ENCODE results near the gene FJX1.
"Not testable (repeated sequence)": the region's sequence is repeated elsewhere in the genome, so short reads cannot be mapped to it uniquely, and the experiment has no call there.

The FJX1 gene

DNA sequence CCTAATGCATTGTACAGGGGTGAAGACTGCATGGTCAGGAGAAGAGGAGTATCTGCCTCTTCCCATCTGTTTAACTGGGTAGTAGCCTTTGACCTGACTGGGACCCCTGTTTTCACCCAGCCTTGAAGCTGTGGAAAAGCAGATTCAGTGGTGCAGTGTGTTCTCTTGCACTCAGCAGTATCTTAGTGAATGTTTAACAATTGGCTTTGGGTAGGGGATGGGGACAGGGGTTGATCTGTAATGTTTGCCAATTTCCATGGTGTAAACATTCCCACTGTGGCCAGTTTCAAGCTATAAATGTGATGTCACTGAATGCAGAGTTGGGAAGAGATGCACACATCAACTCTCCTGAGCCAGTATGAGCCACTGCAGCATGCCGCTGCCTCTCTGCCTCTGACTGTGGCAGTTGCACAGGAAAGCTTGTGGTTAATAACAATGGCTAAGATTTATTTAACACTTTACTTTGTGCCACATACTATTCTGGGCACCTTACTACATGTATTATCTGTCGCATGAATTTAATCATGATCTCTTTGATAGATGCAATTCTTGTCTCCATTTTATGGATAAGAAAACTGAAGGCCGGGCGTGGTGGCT, 15.7 kb downstream of the FJX1 start:
- no peak for DNase-seq (ENCODE audit: low spot score)

DNA sequence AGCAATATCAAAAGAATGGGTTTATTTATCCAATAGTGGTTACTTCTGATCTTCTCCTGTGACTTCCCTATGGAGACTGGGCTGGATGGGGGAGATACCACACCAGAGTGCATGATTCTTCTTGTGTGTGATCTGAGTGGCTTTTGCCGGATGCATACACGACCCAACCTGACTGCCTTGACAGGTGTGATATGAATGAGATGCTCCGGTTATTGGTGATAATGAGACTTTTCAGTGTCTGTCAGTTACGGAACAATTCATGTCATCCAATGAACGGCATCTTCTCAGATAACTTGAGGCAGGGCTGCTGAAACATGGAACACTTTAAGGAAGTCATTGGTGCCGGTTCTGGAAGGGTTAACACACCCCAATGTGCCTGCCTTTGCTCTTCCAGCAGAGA, 17.7 kb downstream of the FJX1 start:
- no peak for DNase-seq (ENCODE audit: low spot score)

DNA sequence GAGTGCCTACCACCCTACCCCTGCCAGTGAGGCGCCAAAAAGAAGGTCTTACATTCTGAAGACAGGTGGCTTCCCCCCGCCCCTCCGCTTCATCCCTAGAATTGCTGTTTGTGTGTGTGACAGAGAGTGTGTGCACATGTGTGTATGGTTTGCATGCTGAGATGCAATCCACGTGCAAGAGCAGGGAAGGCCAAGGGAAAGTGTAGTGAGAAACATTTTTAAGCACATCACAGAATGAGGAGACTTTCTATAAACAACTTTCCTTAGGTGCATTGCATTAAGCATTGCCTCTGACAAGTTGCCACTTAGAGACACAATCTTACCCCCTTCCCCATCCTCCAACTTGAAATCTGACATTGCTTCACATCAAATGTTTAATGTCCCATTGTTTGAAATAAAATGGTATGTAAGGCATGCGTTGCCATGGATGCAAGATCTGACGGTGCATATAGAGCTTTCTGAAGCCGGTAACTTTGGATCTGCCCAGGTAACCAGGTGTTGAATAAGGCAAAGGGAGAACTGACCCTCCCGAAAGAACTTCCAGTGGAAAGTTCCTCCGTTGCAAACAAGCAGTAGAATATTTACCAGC, 21.4 kb downstream of the FJX1 start:
- no peak for DNase-seq (ENCODE audit: low spot score)

DNA sequence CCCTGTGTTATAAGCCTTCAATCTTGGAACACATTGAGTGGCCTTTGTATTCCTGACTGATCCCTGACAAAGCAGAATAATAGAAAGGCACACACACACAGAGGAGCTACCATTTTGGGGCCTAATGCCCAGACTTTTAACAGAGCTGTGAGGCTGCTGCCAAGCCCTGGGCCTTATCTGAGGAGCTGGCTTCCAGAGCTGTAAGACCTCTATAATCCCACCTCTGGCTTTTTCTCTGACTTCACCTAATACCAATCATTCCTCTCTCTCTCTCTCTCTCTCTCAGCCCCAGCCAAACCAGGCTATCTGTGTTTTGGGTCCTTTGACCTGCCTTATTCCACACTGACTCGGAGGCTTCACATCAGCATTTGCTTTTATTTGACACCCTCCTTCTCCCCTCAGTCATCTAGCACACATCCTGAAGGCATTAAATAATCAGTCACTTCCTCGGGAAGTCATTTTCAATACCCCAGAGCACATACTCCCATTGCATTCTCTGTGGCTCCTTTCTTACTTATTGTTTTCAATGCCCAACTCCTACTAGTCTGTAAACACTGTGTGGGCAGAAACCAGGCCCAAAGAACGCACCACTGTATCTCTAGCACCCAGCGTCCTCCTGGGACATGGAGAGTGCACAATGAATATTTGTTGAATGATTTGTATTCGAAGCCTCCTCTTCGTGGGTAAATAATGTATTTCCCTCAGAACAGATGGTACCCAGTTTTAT, 23.1 kb downstream of the FJX1 start:
- peak; percentile 77 for DNase-seq (ENCODE audit: low spot score)

DNA sequence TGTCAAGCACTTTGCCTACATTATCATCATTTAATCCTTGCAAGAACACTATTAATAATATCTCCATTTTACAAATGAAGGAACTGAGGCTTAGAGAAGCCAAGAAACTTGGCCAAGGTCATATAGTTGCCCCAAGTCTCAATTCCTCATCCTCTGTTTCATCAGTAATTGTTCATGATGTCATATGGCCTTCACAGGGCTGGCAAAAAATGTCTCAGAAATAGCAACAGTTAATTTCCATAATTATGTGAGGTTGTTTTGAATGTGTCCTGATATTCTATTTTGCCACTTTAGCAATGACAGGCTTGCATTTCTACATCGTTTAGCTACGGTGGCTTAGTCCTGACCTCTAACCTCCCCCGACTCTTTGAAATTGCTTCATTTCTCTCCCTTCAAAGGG, 23.7 kb downstream of the FJX1 start:
- DNase-seq (ENCODE audit: low spot score) = no peak

DNA sequence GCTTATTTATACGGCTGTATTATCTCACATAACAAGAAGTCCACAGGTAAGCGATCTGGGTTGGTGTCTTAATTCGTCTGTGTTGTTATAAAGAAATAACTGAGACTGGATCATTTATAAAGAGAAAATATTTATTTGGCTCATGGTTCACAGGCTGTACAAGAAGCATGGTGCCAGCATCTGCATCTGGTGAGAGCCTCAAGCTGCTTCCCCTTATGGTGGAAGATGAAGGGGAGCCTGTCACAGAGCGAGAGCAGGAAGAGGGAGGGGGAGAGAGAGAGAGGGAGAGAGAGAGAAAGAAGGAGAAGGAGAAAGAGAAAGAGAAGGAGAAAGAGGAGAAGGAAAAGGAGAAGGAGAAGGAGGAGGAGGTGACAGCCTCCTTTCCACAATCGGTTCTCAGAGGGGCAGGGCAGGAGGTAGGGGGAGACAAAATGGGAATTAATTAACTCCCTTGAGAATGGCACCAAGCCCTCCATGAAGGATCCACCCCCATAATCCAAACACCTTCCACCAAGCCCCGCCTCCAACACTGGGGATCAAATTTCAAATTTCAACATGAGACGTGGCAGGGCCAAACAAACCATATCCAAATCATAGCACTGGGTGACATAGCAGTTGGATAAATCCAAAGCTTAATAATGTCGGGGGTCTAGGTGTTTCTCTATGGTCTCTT, 29.3 kb downstream of the FJX1 start:
- no peak for DNase-seq (ENCODE audit: low spot score)

DNA sequence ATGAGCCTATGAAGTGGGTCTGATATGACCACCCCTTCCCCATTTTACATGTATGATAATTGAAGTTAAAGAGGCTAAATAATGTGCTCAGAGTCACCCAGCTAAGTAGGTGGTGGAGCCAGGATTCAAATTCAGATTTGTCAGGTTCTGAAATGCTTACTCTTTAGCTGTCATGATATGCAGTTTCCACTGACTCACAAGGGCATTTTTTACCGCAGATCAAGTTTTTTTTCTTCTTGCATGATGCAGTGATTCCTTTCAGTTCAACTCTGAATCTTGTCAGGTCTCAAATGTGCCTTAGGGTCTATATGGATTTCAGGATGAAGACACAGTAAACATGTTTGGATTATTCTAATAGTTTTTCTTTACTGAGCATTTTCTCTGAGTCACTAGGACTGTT, 31.7 kb downstream of the FJX1 start:
- DNase-seq (ENCODE audit: low spot score) = no peak

DNA sequence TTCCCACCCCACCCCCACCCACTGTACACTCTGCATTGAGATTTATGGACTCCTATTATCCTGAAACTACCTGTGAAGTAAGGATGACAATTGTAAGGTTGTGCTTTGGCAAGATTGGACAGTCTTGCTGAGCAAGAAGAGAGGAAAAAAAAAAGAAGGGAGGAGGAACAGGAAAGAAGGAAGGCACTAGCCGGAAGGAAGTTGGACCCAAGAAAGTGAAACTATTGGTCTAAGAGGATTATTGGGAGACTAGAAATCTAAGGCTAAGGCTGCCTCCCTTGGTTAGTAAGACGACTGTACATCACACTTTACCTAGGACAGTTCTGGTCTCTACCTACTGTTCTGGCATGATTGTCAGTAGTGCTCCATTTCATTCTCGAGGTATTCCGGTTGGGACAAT, 32.2 kb downstream of the FJX1 start:
- DNase-seq (ENCODE audit: low spot score) = no peak

DNA sequence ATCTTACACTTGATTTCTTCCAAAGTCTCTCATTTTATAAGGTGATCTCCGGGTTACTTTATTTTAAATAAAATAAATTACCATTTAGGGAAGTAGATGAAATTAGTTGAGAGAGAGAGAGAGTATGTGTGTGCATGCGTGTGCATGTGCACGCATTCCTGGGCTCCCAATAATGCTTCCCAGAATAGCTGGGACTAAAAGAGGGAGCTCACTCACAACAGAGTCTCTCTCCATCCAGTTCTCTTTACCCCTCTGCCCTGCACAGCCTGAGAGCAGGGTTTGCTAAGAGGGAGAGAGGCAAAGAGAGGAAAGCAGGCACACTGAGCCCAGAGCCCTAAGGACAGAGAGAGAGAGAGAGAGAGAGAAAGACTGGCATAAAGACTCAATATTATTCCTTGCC, 33.0 kb downstream of the FJX1 start:
- DNase-seq (ENCODE audit: low spot score) = no peak

DNA sequence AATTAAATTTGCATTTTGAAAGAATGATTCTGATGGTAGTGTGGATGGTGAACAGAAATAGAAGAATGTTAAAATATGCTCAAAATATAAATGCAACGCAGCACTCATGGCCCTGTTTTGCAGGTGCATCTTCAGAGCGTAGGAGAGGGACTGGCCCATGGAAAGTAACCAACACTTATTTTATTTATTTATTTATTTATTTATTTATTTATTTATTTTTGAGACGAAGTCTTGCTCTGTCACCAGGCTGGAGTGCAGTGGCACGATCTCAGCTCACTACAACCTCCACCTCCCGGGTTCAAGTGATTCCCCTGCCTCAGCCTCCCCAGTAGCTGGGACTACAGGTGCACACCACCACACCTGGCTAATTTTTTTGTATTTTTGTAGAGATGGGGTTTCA, 34.5 kb downstream of the FJX1 start:
- DNase-seq (ENCODE audit: low spot score) = not testable (repeated sequence)

DNA sequence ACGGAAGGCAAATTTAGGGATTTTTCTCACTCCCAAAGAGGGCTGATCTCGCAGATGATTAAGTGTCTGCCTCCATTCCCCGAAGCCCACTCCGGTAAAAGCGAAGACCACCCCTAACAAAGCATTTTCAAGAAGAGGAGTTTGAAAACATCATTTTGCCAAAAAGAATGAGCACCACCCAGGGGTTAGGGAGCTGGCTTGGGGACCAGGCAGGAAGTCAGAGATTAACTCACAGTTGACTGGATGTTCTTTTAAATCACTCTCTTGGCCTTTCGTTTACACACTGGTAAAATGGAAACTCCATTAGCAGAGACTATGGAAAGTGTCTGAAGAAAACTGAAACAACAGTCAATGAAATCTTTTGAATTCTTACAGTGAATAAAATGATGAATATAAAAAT, 36.5 kb downstream of the FJX1 start:
- no peak for DNase-seq (ENCODE audit: low spot score)

DNA sequence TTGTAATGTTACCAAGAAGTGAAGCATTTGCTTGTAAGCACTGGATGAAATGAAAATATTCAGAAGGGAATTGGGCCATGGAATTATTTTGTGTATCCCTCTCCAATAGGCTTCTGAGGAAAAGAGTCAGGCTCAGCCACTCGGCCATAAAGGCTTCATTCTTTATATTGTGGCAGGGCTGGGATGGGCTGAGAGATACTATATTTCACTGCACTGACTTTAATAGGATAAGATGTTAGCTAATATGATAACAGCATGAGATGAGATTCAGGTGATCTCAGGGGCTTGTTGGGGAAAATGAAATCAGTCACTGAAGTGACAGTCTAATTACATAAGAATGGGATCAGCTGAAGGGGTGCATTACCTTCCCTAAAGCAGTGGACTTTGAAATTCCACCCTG, 37.0 kb downstream of the FJX1 start:
- no peak for DNase-seq (ENCODE audit: low spot score)

DNA sequence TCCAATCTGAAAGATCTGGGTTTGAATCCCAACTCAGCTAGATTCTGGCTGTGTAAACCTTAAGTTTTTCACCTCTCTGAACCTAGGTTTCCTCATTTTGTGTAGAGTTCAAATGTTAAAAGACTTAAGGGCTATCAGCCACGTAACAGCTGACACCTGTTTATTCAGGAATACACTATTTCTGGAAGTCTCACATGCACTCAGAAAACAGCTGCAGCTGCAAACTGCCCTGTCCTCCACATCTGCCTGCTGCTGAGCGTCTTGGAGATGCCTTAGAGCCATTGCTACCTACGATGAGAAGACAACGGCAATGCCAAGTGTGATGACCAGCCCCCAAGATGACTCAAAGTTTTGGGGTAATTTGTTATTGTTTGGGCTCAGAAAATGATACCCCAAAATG, 37.6 kb downstream of the FJX1 start:
- DNase-seq (ENCODE audit: low spot score) = no peak

DNA sequence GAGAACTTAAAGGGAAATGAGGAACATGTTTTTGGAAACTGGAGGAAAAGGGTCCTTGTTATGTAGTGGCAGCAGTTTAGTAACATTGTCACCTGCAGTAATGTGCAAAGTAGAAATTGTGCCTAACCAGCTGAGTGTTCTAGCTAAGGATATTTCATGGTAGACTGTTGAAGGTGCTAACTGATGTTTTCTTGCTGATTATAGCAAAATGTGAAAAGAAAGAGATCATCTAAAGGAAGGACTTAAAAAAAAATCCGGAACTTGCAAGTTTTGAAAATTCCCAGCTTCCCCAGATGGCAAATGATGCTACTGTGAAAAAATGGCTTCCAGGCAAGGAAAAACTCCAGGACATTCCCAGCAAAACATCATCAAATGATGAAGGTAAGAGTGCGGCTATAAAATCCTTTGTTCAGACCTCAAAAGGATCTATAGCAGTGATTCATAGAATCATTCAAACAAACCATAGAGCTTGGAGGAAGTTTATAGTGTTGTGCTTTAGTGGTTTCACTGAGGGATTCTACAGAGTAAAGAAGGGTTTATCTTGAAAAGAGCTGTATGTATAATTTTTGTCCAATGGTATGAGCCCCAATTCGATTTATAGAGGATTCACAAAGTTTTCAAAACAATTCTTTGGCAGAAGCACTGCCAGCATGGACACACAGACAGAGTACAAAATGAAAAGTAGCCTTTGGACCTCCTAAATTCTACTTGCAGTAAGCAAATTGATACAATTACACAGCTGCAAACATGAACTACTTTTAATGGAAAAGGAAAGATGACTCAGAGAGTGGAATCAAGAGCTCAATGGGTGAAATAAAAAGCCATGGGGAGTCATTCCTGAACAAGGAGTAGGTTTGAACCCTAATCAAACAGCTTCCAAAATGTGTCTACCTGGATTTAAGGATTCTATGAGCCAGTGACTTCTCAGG, 40.0 kb downstream of the FJX1 start:
- DNase-seq (ENCODE audit: low spot score) = no peak

DNA sequence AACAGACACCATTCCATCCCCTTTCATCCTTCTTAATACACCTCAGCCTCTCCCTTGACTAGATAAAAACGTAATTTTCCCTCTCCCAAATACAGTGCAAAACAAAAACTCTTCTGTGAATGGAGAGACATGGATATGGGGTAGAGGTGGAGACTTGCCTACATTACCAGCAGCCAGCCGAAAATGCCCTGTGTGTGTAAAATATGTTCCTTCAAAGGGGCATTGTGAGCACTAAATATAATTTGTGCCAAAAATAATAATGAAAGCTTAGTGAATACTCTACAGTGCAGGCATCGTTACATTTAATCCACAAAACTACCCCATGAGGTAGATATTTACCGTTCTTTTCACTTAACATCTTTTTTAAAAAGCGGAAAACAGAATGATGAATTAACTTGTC, 43.3 kb downstream of the FJX1 start:
- DNase-seq (ENCODE audit: low spot score) = no peak

DNA sequence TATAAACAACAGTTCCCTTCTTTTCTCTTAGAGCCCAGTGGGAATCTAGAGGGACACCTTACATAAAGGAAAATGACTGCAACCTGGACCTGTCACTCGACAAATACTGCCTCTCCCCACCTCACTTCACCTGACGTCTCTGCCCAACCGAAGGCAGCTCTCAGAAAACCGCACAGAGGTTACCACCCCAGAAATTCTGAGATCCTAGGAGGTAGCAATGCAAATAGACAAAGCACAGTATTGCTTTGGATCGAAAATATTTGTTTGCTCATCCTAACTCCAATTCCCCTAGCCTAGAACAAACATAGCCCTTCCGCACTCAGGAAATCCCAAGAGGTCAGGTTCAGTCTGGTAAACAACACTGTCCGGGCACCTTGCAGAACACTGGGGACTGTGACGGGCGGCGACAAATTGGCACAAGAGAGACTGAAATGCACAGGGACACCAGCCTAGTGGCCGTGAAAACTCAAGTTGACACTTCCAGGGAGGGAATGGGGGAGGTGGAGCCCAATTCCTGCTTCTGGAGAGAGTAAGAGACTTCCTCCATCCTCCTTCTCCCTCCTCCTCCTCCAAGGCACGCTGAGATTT, 43.9 kb downstream of the FJX1 start:
- DNase-seq (ENCODE audit: low spot score) = no peak

DNA sequence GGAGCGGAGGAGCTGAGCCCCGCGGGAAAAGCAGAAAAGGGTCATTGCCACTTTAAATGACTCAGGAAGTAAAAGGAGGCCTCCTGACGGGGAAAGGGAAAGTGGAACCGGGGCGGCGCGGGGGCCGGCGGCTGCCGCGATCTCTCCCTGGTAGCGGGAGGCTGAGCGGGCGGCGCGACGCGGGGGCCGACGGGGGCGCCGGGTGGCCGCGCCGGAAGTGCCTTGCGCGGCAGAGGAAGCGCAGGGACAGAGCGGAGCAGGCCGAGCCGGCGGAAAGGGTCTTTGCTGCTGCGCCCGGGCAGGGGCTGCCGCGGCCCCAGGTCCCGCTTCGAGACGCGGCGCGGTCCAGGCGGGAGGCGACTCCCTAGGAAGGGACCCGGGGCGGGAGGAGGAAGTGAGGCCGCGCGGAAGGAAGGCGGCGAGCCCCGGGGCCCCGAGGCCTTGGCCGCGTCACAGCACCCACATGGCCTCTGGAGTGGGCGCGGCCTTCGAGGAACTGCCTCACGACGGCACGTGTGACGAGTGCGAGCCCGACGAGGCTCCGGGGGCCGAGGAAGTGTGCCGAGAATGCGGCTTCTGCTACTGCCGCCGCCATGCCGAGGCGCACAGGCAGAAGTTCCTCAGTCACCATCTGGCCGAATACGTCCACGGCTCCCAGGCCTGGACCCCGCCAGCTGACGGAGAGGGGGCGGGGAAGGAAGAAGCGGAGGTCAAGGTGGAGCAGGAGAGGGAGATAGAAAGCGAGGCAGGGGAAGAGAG, 44.6 kb downstream of the FJX1 start, which contains the start of gene TRIM44:
TSS of gene TRIM44 (plus strand) at position 127 of the 759 bp plus-strand sequence. CDS start at position 464, 337 bp downstream.
- peak; percentile 62 for DNase-seq (ENCODE audit: low spot score)

DNA sequence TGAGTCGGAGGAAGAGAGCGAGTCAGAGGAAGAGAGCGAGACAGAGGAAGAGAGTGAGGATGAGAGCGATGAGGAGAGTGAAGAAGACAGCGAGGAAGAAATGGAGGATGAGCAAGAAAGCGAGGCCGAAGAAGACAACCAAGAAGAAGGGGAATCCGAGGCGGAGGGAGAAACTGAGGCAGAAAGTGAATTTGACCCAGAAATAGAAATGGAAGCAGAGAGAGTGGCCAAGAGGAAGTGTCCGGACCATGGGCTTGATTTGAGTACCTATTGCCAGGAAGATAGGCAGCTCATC, 45.1 kb downstream of the FJX1 start:
- DNase-seq (ENCODE audit: low spot score) = no peak

DNA sequence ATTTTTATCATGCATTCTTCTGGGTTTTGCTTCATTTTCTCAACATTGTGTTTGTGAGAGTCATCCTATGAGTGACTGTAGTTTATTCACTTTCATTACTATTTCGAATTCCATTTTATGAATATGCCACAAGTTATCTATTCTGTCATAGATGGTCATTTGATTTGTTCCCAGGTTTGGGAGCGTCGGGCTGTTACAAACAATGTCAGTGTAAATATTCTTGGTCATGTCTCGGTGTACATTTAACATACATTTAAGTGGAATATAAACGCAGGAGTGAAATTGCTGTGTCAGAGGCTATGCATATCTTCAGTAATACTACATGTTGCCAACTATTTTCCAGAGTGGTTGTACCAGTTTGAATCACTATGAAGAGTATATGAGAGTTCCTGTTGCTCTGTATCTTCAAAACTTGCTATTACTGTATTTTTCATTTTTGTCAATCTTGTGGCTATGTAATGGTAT, 46.7 kb downstream of the FJX1 start:
- DNase-seq (ENCODE audit: low spot score) = no peak

DNA sequence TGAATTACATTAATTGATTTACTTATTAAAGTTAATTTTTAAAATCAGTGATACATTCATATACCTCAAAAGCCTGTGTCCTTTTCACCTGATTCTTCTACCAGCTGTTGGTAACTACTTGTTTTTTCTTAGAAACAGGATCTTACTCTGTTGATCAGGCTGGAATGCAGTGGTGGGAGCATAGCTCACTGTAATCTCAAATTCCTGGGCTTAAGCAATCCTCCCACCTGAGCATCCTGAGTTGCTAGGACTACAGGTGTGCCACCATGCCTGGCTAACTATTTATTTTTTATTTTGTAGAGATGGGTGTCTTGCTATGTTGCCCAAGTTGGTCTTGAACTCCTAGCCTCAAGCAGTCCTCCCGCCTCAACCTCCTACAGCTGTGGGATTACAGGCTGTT, 49.0 kb downstream of the FJX1 start:
- no peak for DNase-seq (ENCODE audit: low spot score)

DNA sequence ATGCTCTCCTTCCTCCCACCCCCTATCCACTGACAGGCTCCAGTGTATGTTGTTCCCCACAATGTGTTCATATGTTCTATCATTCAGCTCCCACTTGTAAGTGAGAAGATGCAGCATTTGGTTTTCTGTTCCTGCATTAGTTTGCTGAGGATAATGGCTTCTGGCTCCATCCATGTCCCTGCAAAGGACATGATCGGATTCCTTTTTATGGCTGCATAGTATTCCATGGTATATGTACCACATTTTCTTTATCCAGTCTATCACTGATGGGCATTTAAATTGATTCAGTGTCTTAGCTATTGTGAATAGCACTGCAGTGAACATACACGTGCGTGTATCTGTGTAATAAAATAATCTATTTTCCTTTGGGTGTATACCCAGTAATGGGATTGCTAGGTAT, 50.1 kb downstream of the FJX1 start:
- DNase-seq (ENCODE audit: low spot score) = not testable (repeated sequence)
